HG02885 (cell line): ENCODE data around the gene PPM1J.

Experiments used
- ATAC-seq: cut with Tn5 transposase; IDR thresholded peaks from one replicate; pipeline ENCODE4 v1.9.1; 2021; ENCODE audit warnings: mild to moderate bottlenecking; ENCODE audit not compliant: unreplicated experiment, poor library complexity

The PPM1J gene

DNA sequence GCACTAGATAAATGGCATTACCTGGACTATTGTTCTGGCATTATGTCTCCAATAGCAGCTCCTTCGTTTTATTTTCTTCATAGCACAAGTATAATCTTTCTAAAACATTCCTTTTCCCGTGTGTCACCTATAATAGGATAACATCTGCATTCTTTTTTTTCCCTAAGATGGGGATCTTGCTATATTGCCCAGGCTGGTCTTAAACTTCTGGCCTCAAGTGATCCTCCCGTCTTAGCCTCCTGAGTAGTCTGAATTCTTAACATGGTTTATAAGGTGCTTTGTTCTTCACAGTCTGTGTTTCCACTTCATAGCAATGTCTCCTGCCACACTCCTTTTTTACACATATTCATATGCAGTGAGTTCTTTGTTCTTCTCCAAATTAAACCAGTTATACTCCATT is 49.3 kb downstream of the PPM1J start:
- no peak for ATAC-seq
